Measurements from ENCODE around the gene POLD4. TPM values are rescaled to one million over a fixed set of nuclear protein-coding genes. Genes with fewer than 3 reads are reported as not detected.

Gene POLD4
- total and polyA plus RNA-seq, 2 of the 13 experiments (the other 11 are each of a cell fraction or from before 2014, with no cell fraction given) = 10.5 to 27.4 TPM

DNA sequence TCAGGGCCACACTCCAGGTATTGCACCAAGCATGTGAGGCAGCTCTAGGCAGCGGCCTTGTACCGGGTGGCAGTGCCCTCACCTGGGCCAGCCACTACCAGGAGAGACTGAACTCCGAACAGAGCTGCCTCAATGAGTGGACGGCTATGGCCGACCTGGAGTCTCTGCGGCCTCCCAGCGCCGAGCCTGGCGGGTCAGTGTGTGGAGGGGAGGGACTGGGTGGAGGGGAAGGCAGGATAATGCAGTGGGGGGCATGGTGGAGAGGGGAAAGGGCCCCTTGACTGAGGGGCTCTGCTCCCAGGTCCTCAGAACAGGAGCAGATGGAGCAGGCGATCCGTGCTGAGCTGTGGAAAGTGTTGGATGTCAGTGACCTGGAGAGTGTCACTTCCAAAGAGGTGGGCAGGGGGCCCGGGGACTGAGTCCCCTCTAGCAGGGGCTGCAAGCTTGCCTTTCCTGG is 45.8 kb downstream of the POLD4 start:
- POLR2A ChIA-PET = no interaction called here
- no peak for TF ChIP-seq KMT2A (CRISPR knock-in tag; IDR thresholded peaks at IDR 0.05)
- no peak for TF ChIP-seq ZNF773 (CRISPR knock-in tag; IDR thresholded peaks at IDR 0.05; ENCODE audit: borderline replicate concordance)
- TF ChIP-seq ZHX2 (IDR thresholded peaks at IDR 0.05; ENCODE audit: low read depth) = no peak
- TF ChIP-seq ZHX2 (CRISPR knock-in tag; IDR thresholded peaks at IDR 0.05; ENCODE audit: borderline replicate concordance) = no peak
- TF ChIP-seq ESRRA (CRISPR knock-in tag; IDR thresholded peaks at IDR 0.05; ENCODE audit: low read depth) = no peak
- no peak for TF ChIP-seq ZNF770 (CRISPR knock-in tag; IDR thresholded peaks at IDR 0.05)
- no peak for TF ChIP-seq ZNF703 (CRISPR knock-in tag; IDR thresholded peaks at IDR 0.05; ENCODE audit: borderline replicate concordance)
- TF ChIP-seq CBFB (CRISPR knock-in tag; IDR thresholded peaks at IDR 0.05) = no peak
- no peak for TF ChIP-seq YEATS4 (CRISPR knock-in tag; IDR thresholded peaks at IDR 0.05; ENCODE audit: borderline replicate concordance)
- TF ChIP-seq RXRA (CRISPR knock-in tag; IDR thresholded peaks at IDR 0.05) = no peak
- no peak for TF ChIP-seq PAX8 (CRISPR knock-in tag; IDR thresholded peaks at IDR 0.05; ENCODE audit: borderline replicate concordance)
- TF ChIP-seq, protein P1, sequence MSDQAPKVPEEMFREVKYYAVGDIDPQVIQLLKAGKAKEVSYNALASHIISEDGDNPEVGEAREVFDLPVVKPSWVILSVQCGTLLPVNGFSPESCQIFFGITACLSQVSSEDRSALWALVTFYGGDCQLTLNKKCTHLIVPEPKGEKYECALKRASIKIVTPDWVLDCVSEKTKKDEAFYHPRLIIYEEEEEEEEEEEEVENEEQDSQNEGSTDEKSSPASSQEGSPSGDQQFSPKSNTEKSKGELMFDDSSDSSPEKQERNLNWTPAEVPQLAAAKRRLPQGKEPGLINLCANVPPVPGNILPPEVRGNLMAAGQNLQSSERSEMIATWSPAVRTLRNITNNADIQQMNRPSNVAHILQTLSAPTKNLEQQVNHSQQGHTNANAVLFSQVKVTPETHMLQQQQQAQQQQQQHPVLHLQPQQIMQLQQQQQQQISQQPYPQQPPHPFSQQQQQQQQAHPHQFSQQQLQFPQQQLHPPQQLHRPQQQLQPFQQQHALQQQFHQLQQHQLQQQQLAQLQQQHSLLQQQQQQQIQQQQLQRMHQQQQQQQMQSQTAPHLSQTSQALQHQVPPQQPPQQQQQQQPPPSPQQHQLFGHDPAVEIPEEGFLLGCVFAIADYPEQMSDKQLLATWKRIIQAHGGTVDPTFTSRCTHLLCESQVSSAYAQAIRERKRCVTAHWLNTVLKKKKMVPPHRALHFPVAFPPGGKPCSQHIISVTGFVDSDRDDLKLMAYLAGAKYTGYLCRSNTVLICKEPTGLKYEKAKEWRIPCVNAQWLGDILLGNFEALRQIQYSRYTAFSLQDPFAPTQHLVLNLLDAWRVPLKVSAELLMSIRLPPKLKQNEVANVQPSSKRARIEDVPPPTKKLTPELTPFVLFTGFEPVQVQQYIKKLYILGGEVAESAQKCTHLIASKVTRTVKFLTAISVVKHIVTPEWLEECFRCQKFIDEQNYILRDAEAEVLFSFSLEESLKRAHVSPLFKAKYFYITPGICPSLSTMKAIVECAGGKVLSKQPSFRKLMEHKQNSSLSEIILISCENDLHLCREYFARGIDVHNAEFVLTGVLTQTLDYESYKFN (CRISPR knock-in tag; conservative IDR thresholded peaks at IDR 0.05) = no peak

More for the DNA sequence above, 45.8 kb downstream of the POLD4 start:
- H4K20me1 ChIP-seq (ENCODE audit: insufficient read depth, low read length) = no peaks in the 10 kb centered on the region
- H3K9me3 ChIP-seq (ENCODE audit: low read length) = no peaks in the 10 kb centered on the region
- peaks cover 5% of the 10 kb centered on the region for H3K79me2 ChIP-seq (ENCODE audit: insufficient read depth, low read length)
- H2AFZ ChIP-seq (ENCODE audit: low read length) = no peak overlapping the region
- in situ Hi-C loops (cut with HindIII; ENCODE audit: extremely low pct_ligation_motif_present, low pct_unique_long_range_greater_than_20kb) (no loop called here), intact Hi-C loops (cut with micrococcal nuclease; ENCODE audit: unreplicated experiment) (no loop called here)
- no peak for FAIRE-seq
- H3K4me1 ChIP-seq (ENCODE audit: insufficient read depth, low read length) = peaks cover 16% of the 10 kb centered on the region
- WGBS (ENCODE audit: low lambda C conversion rate) = 98% methylated on average over 11 of the region's 12 CpGs
- no peak for ATAC-seq
- BruUV-seq (replicated peaks) = no TSS peak
- DNase-seq (ENCODE audit: low spot score) = no peak
- CTCF ChIA-PET (ENCODE audit: low intra/inter-chr PET ratio, low total read pairs) = no interaction called here
- H3K36me3 ChIP-seq (replicated peaks in 1 of 2; ENCODE audit: control insufficient read depth in 1 of 2, insufficient read depth in 2 of 2, low read length in 2 of 2) = peaks cover 0 to 2% of the 10 kb centered on the region in 2 experiments; a peak in 3 of 5 replicates
- H3K9ac ChIP-seq (ENCODE audit: insufficient read depth, low read depth, low read length) = no peak overlapping the region
- no peak overlapping the region for H3K27ac ChIP-seq (ENCODE audit: extremely low read length, insufficient read depth, low read length)
- no peaks in the 10 kb centered on the region for H3K27me3 ChIP-seq (ENCODE audit: control insufficient read depth in 1 of 2, insufficient read depth in 2 of 2, low read length in 2 of 2)
- no peak overlapping the region for H3K4me2 ChIP-seq (ENCODE audit: low read depth, low read length)
- no peak overlapping the region for H3K4me3 ChIP-seq (replicated peaks in 1 of 3; ENCODE audit: insufficient read depth in 1 of 3, low read depth in 2 of 3, low read length in 3 of 3)
